ENCODE measurements around the gene DIPK1C. TPM values are rescaled to one million over a fixed set of nuclear protein-coding genes. Genes with fewer than 3 reads are reported as not detected.

Gene DIPK1C
- total and polyA plus RNA-seq, 2 of the 4 experiments (the other 2 are of a cell fraction) = not detected

Other genes with a start within 250 kb of the DIPK1C start
- 13.4 and 43.0 TPM in 2 replicates for gene CYB5A, start 165.3 kb downstream of the DIPK1C start, total RNA-seq (2012; rRNA removed)
- gene CYB5A, start 165.3 kb downstream of the DIPK1C start, polyA plus RNA-seq (2012; rRNA removed) = 47.9 and 49.5 TPM in 2 replicates
- gene C18orf63, start 141.5 kb downstream of the DIPK1C start, total RNA-seq (2012; rRNA removed) = not detected in 2 replicates
- gene C18orf63, start 141.5 kb downstream of the DIPK1C start, polyA plus RNA-seq (2012; rRNA removed) = not detected in 2 replicates
- 52.0 and 52.2 TPM in 2 replicates for gene CNDP2, start 39.1 kb upstream of the DIPK1C start, total RNA-seq (2012; rRNA removed)
- 59.7 and 67.9 TPM in 2 replicates for gene CNDP2, start 39.1 kb upstream of the DIPK1C start, polyA plus RNA-seq (2012; rRNA removed)
- gene CNDP1, start 77.2 kb upstream of the DIPK1C start, total RNA-seq (2012; rRNA removed) = not detected in 2 replicates
- gene CNDP1, start 77.2 kb upstream of the DIPK1C start, polyA plus RNA-seq (2012; rRNA removed) = not detected in 2 replicates
- 20.1 and 25.6 TPM in 2 replicates for gene ZNF407, start 140.6 kb upstream of the DIPK1C start, total RNA-seq (2012; rRNA removed)
- gene ZNF407, start 140.6 kb upstream of the DIPK1C start, polyA plus RNA-seq (2012; rRNA removed) = 2.8 and 3.1 TPM in 2 replicates

Data from IMR-90 (cell line).